Measurements from ENCODE around the gene INSC. TPM values are rescaled to one million over a fixed set of nuclear protein-coding genes. Genes with fewer than 3 reads are reported as not detected.

INSC gene
- total and polyA plus RNA-seq, 12 donors = 0.19 to 0.76 (median 0.60) TPM; not detected in 4

DNA sequence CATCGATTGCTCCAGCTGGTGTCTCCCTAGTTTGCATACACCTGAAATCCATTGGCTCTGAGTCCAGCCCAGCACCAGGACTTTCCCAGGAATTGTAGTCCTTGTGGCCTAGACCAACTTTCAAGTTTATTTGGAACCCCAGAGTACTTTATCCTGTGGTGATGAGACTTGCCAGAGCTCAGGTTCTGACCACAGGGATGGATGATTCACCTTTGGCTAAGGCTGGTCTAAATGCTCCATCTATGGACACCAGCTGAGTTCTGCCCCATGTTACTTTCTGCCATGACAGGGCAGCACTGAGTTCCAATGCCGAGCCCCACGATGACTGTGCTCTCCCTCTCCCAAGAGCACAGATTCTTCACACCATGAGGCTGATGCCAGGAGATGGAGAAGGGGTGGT, 17.3 kb upstream of the INSC start:
- H3K27ac ChIP-seq = no peak overlapping the region
- TF ChIP-seq, protein P1, sequence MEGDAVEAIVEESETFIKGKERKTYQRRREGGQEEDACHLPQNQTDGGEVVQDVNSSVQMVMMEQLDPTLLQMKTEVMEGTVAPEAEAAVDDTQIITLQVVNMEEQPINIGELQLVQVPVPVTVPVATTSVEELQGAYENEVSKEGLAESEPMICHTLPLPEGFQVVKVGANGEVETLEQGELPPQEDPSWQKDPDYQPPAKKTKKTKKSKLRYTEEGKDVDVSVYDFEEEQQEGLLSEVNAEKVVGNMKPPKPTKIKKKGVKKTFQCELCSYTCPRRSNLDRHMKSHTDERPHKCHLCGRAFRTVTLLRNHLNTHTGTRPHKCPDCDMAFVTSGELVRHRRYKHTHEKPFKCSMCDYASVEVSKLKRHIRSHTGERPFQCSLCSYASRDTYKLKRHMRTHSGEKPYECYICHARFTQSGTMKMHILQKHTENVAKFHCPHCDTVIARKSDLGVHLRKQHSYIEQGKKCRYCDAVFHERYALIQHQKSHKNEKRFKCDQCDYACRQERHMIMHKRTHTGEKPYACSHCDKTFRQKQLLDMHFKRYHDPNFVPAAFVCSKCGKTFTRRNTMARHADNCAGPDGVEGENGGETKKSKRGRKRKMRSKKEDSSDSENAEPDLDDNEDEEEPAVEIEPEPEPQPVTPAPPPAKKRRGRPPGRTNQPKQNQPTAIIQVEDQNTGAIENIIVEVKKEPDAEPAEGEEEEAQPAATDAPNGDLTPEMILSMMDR (IDR thresholded peaks at IDR 0.05) = no peak
- no peaks in the 10 kb centered on the region for H3K4me1 ChIP-seq
- WGBS, 2 donors = 81 to 90% methylated on average over 3 of the region's 3 CpGs
- no peak for ATAC-seq
- H3K27me3 ChIP-seq = peaks cover 0 to 42% (median 14%) of the 10 kb centered on the region in 7 donors
- intact Hi-C loops (cut with DNase I) = no loop called here
- DNase-seq = no peak
- no peaks in the 10 kb centered on the region for H3K36me3 ChIP-seq
- no peak overlapping the region for H3K4me3 ChIP-seq
- H3K9me3 ChIP-seq = no peaks in the 10 kb centered on the region

DNA sequence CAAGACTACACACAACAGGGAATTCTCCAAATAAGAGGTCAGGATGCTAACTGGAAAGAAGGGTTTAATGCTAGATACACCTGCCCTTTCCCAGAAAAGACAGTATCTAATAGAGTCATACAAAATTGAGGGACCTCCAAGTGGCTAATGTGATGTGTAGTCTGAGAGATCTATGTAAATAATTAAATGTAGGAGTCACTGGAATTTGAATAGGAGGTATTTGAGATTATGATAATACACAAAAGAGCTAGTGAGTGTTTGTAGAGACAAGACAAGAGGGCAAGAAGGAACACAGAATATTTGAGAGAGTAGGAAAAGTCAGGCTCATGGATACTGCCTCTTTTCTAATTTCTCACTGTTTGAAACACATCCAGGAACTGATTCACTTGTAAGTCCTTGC, 15.5 kb upstream of the INSC start:
- no peak overlapping the region for H3K4me3 ChIP-seq
- no peaks in the 10 kb centered on the region for H3K4me1 ChIP-seq
- intact Hi-C loops (cut with DNase I) = no loop called here
- peaks cover 0 to 16% (median 0%) of the 10 kb centered on the region in 11 donors for H3K9me3 ChIP-seq
- ATAC-seq (no peak), DNase-seq (no peak)
- H3K36me3 ChIP-seq = no peaks in the 10 kb centered on the region
- no peak overlapping the region for H3K27ac ChIP-seq
- peaks cover 0 to 42% (median 14%) of the 10 kb centered on the region in 7 donors for H3K27me3 ChIP-seq
- TF ChIP-seq, protein P1 (IDR thresholded peaks at IDR 0.05) = no peak

GRCh38 chr11:15101072-15101709, 13.5 kb upstream of the INSC start:
- Histone ChIP-seq H3K9me3 (peaks cover 0 to 20% (median 0%) of the 10 kb centered on the region in 11 donors), H3K4me1 (no peaks in the 10 kb centered on the region), H3K27me3 (peaks cover 0 to 37% (median 14%) of the 10 kb centered on the region in 7 donors), H3K4me3 (no peak overlapping the region), H3K27ac (no peak overlapping the region), H3K36me3 (no peaks in the 10 kb centered on the region)
- ATAC-seq (peak; percentile 49 to 87 (median 78)), DNase-seq (peak; percentile 41 to 50)
- intact Hi-C loops (cut with DNase I) = loop anchor here in 8 of 10 donors (1.0 to 2.0 kb wide), 4 partner anchors 107 to 1512 kb away; no protein-coding TSS in a partner anchor
- TF ChIP-seq, protein P1 (IDR thresholded peaks at IDR 0.05) = peak; percentile 71 to 94 (median 91)
- WGBS, 2 donors = 23 to 24% methylated on average over 8 of the region's 8 CpGs

DNA sequence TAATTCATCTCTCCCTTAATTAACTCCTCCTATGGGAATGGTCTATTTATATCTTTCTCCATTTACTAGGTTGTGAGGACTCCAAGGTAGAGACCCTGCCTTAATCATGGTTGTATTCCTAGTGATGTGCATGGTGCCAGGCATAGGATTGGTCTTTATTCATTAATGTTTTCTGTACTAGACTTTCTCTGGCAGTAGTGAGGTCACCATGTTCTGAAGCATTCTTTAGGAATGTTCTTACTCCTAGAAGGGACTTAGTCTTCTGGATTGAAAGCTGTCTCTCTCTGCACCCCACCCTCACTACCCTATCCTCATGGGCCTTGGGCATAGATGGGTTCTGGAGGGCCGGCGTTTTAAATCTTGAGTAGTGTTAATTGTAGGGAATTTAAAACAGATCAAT, 10.6 kb upstream of the INSC start:
- 91 to 94% methylated on average over 2 of the region's 2 CpGs for WGBS, 2 donors
- Histone ChIP-seq H3K4me1 (no peaks in the 10 kb centered on the region), H3K27ac (no peak overlapping the region), H3K36me3 (no peaks in the 10 kb centered on the region), H3K4me3 (no peak overlapping the region), H3K9me3 (peaks cover 0 to 20% (median 0%) of the 10 kb centered on the region in 11 donors), H3K27me3 (peaks cover 0 to 15% (median 0%) of the 10 kb centered on the region in 7 donors)
- DNase-seq = no peak
- ATAC-seq = no peak
- intact Hi-C loops (cut with DNase I) = loop anchor here in 1 of 10 donors (2.0 kb wide), 1 partner anchor 103 kb away; no protein-coding TSS in a partner anchor
- TF ChIP-seq, protein P1 (IDR thresholded peaks at IDR 0.05) = no peak

All from heart right ventricle (tissue), 16 donors.